DMS114 treated with DMSO at 0.1 percent for 48 hours (cell line): ENCODE data around the gene SIVA1.
"Not testable (repeated sequence)": the region's sequence is repeated elsewhere in the genome, so short reads cannot be mapped to it uniquely, and the experiment has no call there.

ENCODE experiments used
- DNase-seq: peaks from one replicate; lab custom pipeline; 2025; ENCODE audit not compliant: unreplicated experiment; lab: John Stamatoyannopoulos, UW

SIVA1 gene

GRCh38 chr14:104750753-104751057 is 2.2 kb upstream of the SIVA1 start:
- DNase-seq = not testable (repeated sequence)

GRCh38 chr14:104751539-104752422 is 1.2 kb upstream of the SIVA1 start:
- no peak for DNase-seq

GRCh38 chr14:104752423-104752734 is 568 bp upstream of the SIVA1 start:
- DNase-seq = no peak

GRCh38 chr14:104753528-104754212 is 723 bp downstream of the SIVA1 start:
- no peak for DNase-seq

- DNase-seq = no peak
These were observed 1.4 kb downstream of the SIVA1 start for GRCh38 chr14:104754213-104754851.

GRCh38 chr14:104755621-104756020 is 2.7 kb downstream of the SIVA1 start:
- no peak for DNase-seq

- no peak for DNase-seq
These were observed 3.7 kb downstream of the SIVA1 start for GRCh38 chr14:104756477-104757237.

- DNase-seq = no peak
These were observed 4.3 kb downstream of the SIVA1 start for GRCh38 chr14:104757238-104757585.

- no peak for DNase-seq
These were observed 4.9 kb downstream of the SIVA1 start for GRCh38 chr14:104757681-104758392.

GRCh38 chr14:104758981-104759969 is 6.3 kb downstream of the SIVA1 start:
- DNase-seq = no peak

- no peak for DNase-seq
These were observed 12.6 kb downstream of the SIVA1 start for GRCh38 chr14:104765517-104765916.

GRCh38 chr14:104766256-104766862 is 13.4 kb downstream of the SIVA1 start:
- DNase-seq = no peak

- no peak for DNase-seq
These were observed 14.1 kb downstream of the SIVA1 start for GRCh38 chr14:104766863-104767633.

- no peak for DNase-seq
These were observed 14.6 kb downstream of the SIVA1 start for GRCh38 chr14:104767634-104767918.

GRCh38 chr14:104768437-104769323 is 15.7 kb downstream of the SIVA1 start:
- DNase-seq = peak; percentile 38

GRCh38 chr14:104769324-104770071 is 16.6 kb downstream of the SIVA1 start:
- DNase-seq = no peak

- no peak for DNase-seq
These were observed 17.2 kb downstream of the SIVA1 start for GRCh38 chr14:104770072-104770579.
